Rectal smooth muscle tissue (tissue), 1 donor: ENCODE measurements around the gene MEAK7.

Experiments
- H3K27ac ChIP-seq: one replicate; pipeline ENCODE4 v1.7.0; 2013; ENCODE audit warnings: low read depth, low read length, inconsistent platforms
- H3K27me3 ChIP-seq: one replicate; pipeline ENCODE4 v1.7.0; 2013; ENCODE audit warnings: low read length; ENCODE audit not compliant: control insufficient read depth, insufficient read depth
- H3K36me3 ChIP-seq: one replicate; pipeline ENCODE4 v1.7.0; 2013; ENCODE audit warnings: low read length; ENCODE audit not compliant: control insufficient read depth, insufficient read depth
- H3K4me1 ChIP-seq: one replicate; pipeline ENCODE4 v1.7.0; 2013; ENCODE audit warnings: low read length; ENCODE audit not compliant: control insufficient read depth, insufficient read depth
- H3K4me3 ChIP-seq: one replicate; pipeline ENCODE4 v1.7.0; 2013; ENCODE audit warnings: low read length
- H3K9ac ChIP-seq: one replicate; pipeline ENCODE4 v1.7.0; 2013; ENCODE audit warnings: low read length

Gene MEAK7

GRCh38 chr16:84478172-84478947 is 26.1 kb downstream of the MEAK7 start:
- H3K36me3 ChIP-seq = no peaks in the 10 kb centered on the region
- H3K27ac ChIP-seq = no peak overlapping the region
- no peak overlapping the region for H3K4me3 ChIP-seq
- H3K27me3 ChIP-seq = no peaks in the 10 kb centered on the region
- no peaks in the 10 kb centered on the region for H3K4me1 ChIP-seq
- no peak overlapping the region for H3K9ac ChIP-seq

- H3K36me3 ChIP-seq = no peaks in the 10 kb centered on the region
Observed at GRCh38 chr16:84477661-84478060, 26.8 kb downstream of the MEAK7 start.

GRCh38 chr16:84476401-84476800 is 28.1 kb downstream of the MEAK7 start:
- Histone ChIP-seq H3K36me3 (no peaks in the 10 kb centered on the region), H3K9ac (no peak overlapping the region), H3K4me3 (no peak overlapping the region), H3K4me1 (no peaks in the 10 kb centered on the region), H3K27ac (no peak overlapping the region), H3K27me3 (no peaks in the 10 kb centered on the region)

More at GRCh38 chr16:84477661-84478060, 26.8 kb downstream of the MEAK7 start:
- no peaks in the 10 kb centered on the region for H3K4me1 ChIP-seq
- no peak overlapping the region for H3K4me3 ChIP-seq
- H3K27me3 ChIP-seq = no peaks in the 10 kb centered on the region
- H3K27ac ChIP-seq = no peak overlapping the region
- no peak overlapping the region for H3K9ac ChIP-seq

- no peaks in the 10 kb centered on the region for H3K36me3 ChIP-seq
- no peak overlapping the region for H3K4me3 ChIP-seq
- no peaks in the 10 kb centered on the region for H3K4me1 ChIP-seq
- no peak overlapping the region for H3K27ac ChIP-seq
- H3K9ac ChIP-seq = no peak overlapping the region
- no peaks in the 10 kb centered on the region for H3K27me3 ChIP-seq
Observed at GRCh38 chr16:84475643-84476240, 28.7 kb downstream of the MEAK7 start.

- Histone ChIP-seq H3K4me1 (no peaks in the 10 kb centered on the region), H3K36me3 (peaks cover 3% of the 10 kb centered on the region), H3K27ac (no peak overlapping the region), H3K4me3 (no peak overlapping the region), H3K9ac (no peak overlapping the region), H3K27me3 (no peaks in the 10 kb centered on the region)
Observed at GRCh38 chr16:84471966-84472365, 32.5 kb downstream of the MEAK7 start.

GRCh38 chr16:84471316-84471715 is 33.1 kb downstream of the MEAK7 start:
- Histone ChIP-seq H3K27ac (no peak overlapping the region), H3K4me1 (no peaks in the 10 kb centered on the region), H3K9ac (no peak overlapping the region), H3K36me3 (peaks cover 3% of the 10 kb centered on the region), H3K4me3 (no peak overlapping the region), H3K27me3 (no peaks in the 10 kb centered on the region)

GRCh38 chr16:84467709-84468108 is 36.8 kb downstream of the MEAK7 start:
- peaks cover 3% of the 10 kb centered on the region for H3K36me3 ChIP-seq
- H3K4me1 ChIP-seq = no peaks in the 10 kb centered on the region
- H3K4me3 ChIP-seq = no peak overlapping the region
- H3K9ac ChIP-seq = no peak overlapping the region
- no peaks in the 10 kb centered on the region for H3K27me3 ChIP-seq
- H3K27ac ChIP-seq = no peak overlapping the region

- no peak overlapping the region for H3K4me3 ChIP-seq
- no peak overlapping the region for H3K9ac ChIP-seq
Observed at GRCh38 chr16:84467256-84467655, 37.2 kb downstream of the MEAK7 start.

GRCh38 chr16:84466692-84467091 is 37.8 kb downstream of the MEAK7 start:
- Histone ChIP-seq H3K4me3 (no peak overlapping the region), H3K27me3 (no peaks in the 10 kb centered on the region), H3K9ac (no peak overlapping the region), H3K36me3 (peaks cover 3% of the 10 kb centered on the region), H3K4me1 (no peaks in the 10 kb centered on the region), H3K27ac (no peak overlapping the region)

More at GRCh38 chr16:84467256-84467655, 37.2 kb downstream of the MEAK7 start:
- Histone ChIP-seq H3K36me3 (peaks cover 3% of the 10 kb centered on the region), H3K27ac (no peak overlapping the region), H3K4me1 (no peaks in the 10 kb centered on the region), H3K27me3 (no peaks in the 10 kb centered on the region)

GRCh38 chr16:84465154-84465553 is 39.3 kb downstream of the MEAK7 start:
- no peak overlapping the region for H3K27ac ChIP-seq
- H3K27me3 ChIP-seq = no peaks in the 10 kb centered on the region
- H3K36me3 ChIP-seq = peaks cover 3% of the 10 kb centered on the region
- no peak overlapping the region for H3K9ac ChIP-seq
- H3K4me1 ChIP-seq = no peaks in the 10 kb centered on the region
- H3K4me3 ChIP-seq = no peak overlapping the region

GRCh38 chr16:84464116-84464515 is 40.3 kb downstream of the MEAK7 start:
- no peak overlapping the region for H3K9ac ChIP-seq
- H3K4me3 ChIP-seq = no peak overlapping the region
- H3K27ac ChIP-seq = no peak overlapping the region
- no peaks in the 10 kb centered on the region for H3K4me1 ChIP-seq
- no peaks in the 10 kb centered on the region for H3K27me3 ChIP-seq
- peaks cover 3% of the 10 kb centered on the region for H3K36me3 ChIP-seq

- Histone ChIP-seq H3K36me3 (peaks cover 3% of the 10 kb centered on the region), H3K27ac (no peak overlapping the region), H3K4me3 (no peak overlapping the region), H3K9ac (no peak overlapping the region), H3K4me1 (no peaks in the 10 kb centered on the region), H3K27me3 (no peaks in the 10 kb centered on the region)
Observed at GRCh38 chr16:84463221-84463620, 41.2 kb downstream of the MEAK7 start.
